ENCODE measurements around the gene G3BP1. TPM values are rescaled to one million over a fixed set of nuclear protein-coding genes. Genes with fewer than 3 reads are reported as not detected.

Gene G3BP1
- total RNA-seq, 1 experiment from 2014 or later: 157 TPM

- no peak overlapping the region for H3K9ac ChIP-seq (ENCODE audit: low read length)
- CTCF ChIA-PET: interaction anchor here (0.6 to 2.5 kb wide), 4 partner anchors 30 to 82 kb away, joined by 5 to 28 read pairs (median 11); no protein-coding TSS in a partner anchor
- DNase-seq: peak; percentile 59
- peak; percentile 5 for ATAC-seq
- peaks cover 62% of the 10 kb centered on the region for H3K4me1 ChIP-seq (ENCODE audit: insufficient read depth, low read length)
- H3K79me2 ChIP-seq (ENCODE audit: low read length): peaks cover 10% of the 10 kb centered on the region; the same call in 1 of the 2 replicates
- no TSS peak for BruUV-seq (replicated peaks)
- H3K9me2 ChIP-seq (replicated peaks; ENCODE audit: low read length): no peaks in the 10 kb centered on the region
- H4K20me1 ChIP-seq (ENCODE audit: low read length): no peaks in the 10 kb centered on the region
- peaks cover 17% of the 10 kb centered on the region for H3K36me3 ChIP-seq (ENCODE audit: low read depth, low read length)
- peak overlapping the region; percentile 30 for H3K4me2 ChIP-seq (ENCODE audit: low read length)
- no peaks in the 10 kb centered on the region for H3K9me3 ChIP-seq (ENCODE audit: low read length)
- no peaks in the 10 kb centered on the region for H3K27me3 ChIP-seq (ENCODE audit: low read length)
- H3K27ac ChIP-seq (ENCODE audit: low read length): peak overlapping the region; percentile 70
- TF ChIP-seq EZH2phosphoT487 (IDR thresholded peaks at IDR 0.05; ENCODE audit: borderline replicate concordance, low read length) (no peak), CTCF (conservative IDR thresholded peaks at IDR 0.05; ENCODE audit: low read depth, low read length) (peak; percentile 6; the same call in 1 of the 2 replicates)
- POLR2A ChIA-PET (ENCODE audit: unreplicated experiment): no interaction called here
- no peak overlapping the region for H2AFZ ChIP-seq (ENCODE audit: low read length)
- intact Hi-C loops (cut with micrococcal nuclease): loop anchor here (1.0 to 10.0 kb wide), 6 partner anchors 34 to 446 kb away; no protein-coding TSS in a partner anchor
- H3F3A ChIP-seq (ENCODE audit: low read length, unreplicated experiment): no peaks in the 10 kb centered on the region
- H3K4me3 ChIP-seq (ENCODE audit: low read length): no peak overlapping the region
These were observed 30.8 kb upstream of the G3BP1 start for GRCh38 chr5:151740958-151741373.

- intact Hi-C loops (cut with micrococcal nuclease): loop anchor here (2.0 to 10.0 kb wide), 4 partner anchors 35 to 447 kb away; no protein-coding TSS in a partner anchor
- TF ChIP-seq CTCF (conservative IDR thresholded peaks at IDR 0.05; ENCODE audit: low read depth, low read length): no peak
- no peak for TF ChIP-seq EZH2phosphoT487 (IDR thresholded peaks at IDR 0.05; ENCODE audit: borderline replicate concordance, low read length)
- no peak for TF ChIP-seq EZH2 (IDR thresholded peaks at IDR 0.05; ENCODE audit: low read length, unreplicated experiment)
- CTCF ChIA-PET: interaction anchor here (0.6 to 2.5 kb wide), 4 partner anchors 29 to 370 kb away, joined by 3 to 28 read pairs (median 10); no protein-coding TSS in a partner anchor
- DNase-seq (peak; percentile 89), ATAC-seq (0 out of 2 replicates have a peak, but pooled peaks have one; percentile 2)
- POLR2A ChIA-PET (ENCODE audit: unreplicated experiment): interaction anchor here (0.6 kb wide), 1 partner anchor 83 kb away, joined by 5 read pairs; no protein-coding TSS in a partner anchor
- no peak overlapping the region for H3K4me3 ChIP-seq (ENCODE audit: low read length)
- H3K79me2 ChIP-seq (ENCODE audit: low read length): peaks cover 10% of the 10 kb centered on the region; the same call in 1 of the 2 replicates
- no peaks in the 10 kb centered on the region for H4K20me1 ChIP-seq (ENCODE audit: low read length)
- H3K27me3 ChIP-seq (ENCODE audit: low read length): no peaks in the 10 kb centered on the region
- peak overlapping the region; percentile 70 for H3K27ac ChIP-seq (ENCODE audit: low read length)
- H3K9ac ChIP-seq (ENCODE audit: low read length): peak overlapping the region; percentile 0; the same call in 1 of the 2 replicates
- BruUV-seq (replicated peaks): no TSS peak
- no peaks in the 10 kb centered on the region for H3K9me2 ChIP-seq (replicated peaks; ENCODE audit: low read length)
- H3K9me3 ChIP-seq (ENCODE audit: low read length): no peaks in the 10 kb centered on the region
- no peak overlapping the region for H2AFZ ChIP-seq (ENCODE audit: low read length)
- H3F3A ChIP-seq (ENCODE audit: low read length, unreplicated experiment): no peaks in the 10 kb centered on the region
- H3K4me2 ChIP-seq (ENCODE audit: low read length): no peak overlapping the region
- H3K36me3 ChIP-seq (ENCODE audit: low read depth, low read length): peaks cover 17% of the 10 kb centered on the region
- H3K4me1 ChIP-seq (ENCODE audit: insufficient read depth, low read length): peaks cover 70% of the 10 kb centered on the region
These were observed 29.9 kb upstream of the G3BP1 start for GRCh38 chr5:151741678-151742423.

All from PC-3 (cell line).